Stimulated activated CD4-positive, alpha-beta T cell treated with anti-CD3 and anti-CD28 coated beads, Interleukin-2, amount 100 ng/mL, for 48 hours (primary cell): ENCODE data around the gene DOP1B.
"Not testable (repeated sequence)": the region's sequence is repeated elsewhere in the genome, so short reads cannot be mapped to it uniquely, and the experiment has no call there.

Experiments used
- DNase-seq, 2 donors: peaks; one replicate each; pipeline ENCODE4 v3.0.0-alpha.2; 2020

DOP1B gene

GRCh38 chr21:36156815-36157670 lies at the start of gene DOP1B:
Gene DOP1B (plus strand): TSS chr21:36156824. CDS start chr21:36164734, 7,910 bp downstream.
- peak in 1 of 2 donors; percentile 36 for DNase-seq

GRCh38 chr21:36109868-36110267 lies 46.8 kb upstream of the DOP1B start:
- no peak for DNase-seq

GRCh38 chr21:36111238-36111637 lies 45.4 kb upstream of the DOP1B start:
- DNase-seq, result no peak

GRCh38 chr21:36113647-36114428 lies 42.8 kb upstream of the DOP1B start:
- DNase-seq, result no peak

GRCh38 chr21:36115138-36115730 lies 41.4 kb upstream of the DOP1B start:
- no peak for DNase-seq

- no peak for DNase-seq
These were observed 39.3 kb upstream of the DOP1B start for GRCh38 chr21:36117286-36117741.

GRCh38 chr21:36120304-36120888 lies 36.2 kb upstream of the DOP1B start:
- no peak for DNase-seq

GRCh38 chr21:36122977-36123376 lies 33.6 kb upstream of the DOP1B start:
- no peak for DNase-seq

- DNase-seq, result no peak
These were observed 32.2 kb upstream of the DOP1B start for GRCh38 chr21:36124395-36124794.

GRCh38 chr21:36125512-36126207 lies 31.0 kb upstream of the DOP1B start:
- peak in 1 of 2 donors; percentile 50 for DNase-seq

- no peak for DNase-seq
These were observed 30.4 kb upstream of the DOP1B start for GRCh38 chr21:36126208-36126565.

GRCh38 chr21:36126621-36127110 lies 30.0 kb upstream of the DOP1B start:
- DNase-seq, result no peak

GRCh38 chr21:36127250-36127904 lies 29.2 kb upstream of the DOP1B start:
- no peak for DNase-seq

GRCh38 chr21:36127977-36128376 lies 28.6 kb upstream of the DOP1B start:
- DNase-seq, result no peak

GRCh38 chr21:36129219-36129618 lies 27.4 kb upstream of the DOP1B start:
- DNase-seq, result no peak

- DNase-seq, result not testable (repeated sequence)
These were observed 26.2 kb upstream of the DOP1B start for GRCh38 chr21:36130414-36130762.

GRCh38 chr21:36130839-36131238 lies 25.8 kb upstream of the DOP1B start:
- not testable (repeated sequence) for DNase-seq

GRCh38 chr21:36132696-36133095 lies 23.9 kb upstream of the DOP1B start:
- DNase-seq, result no peak

GRCh38 chr21:36134803-36135390 lies 21.7 kb upstream of the DOP1B start, which contains the start of gene CBR3:
Gene CBR3 (plus strand): TSS chr21:36135079. CDS start chr21:36135193, 114 bp downstream.
- peak; percentile 44 to 50 for DNase-seq

- DNase-seq, result peak; percentile 35 to 45
These were observed 21.1 kb upstream of the DOP1B start for GRCh38 chr21:36135391-36136102.

GRCh38 chr21:36139791-36140190 lies 16.8 kb upstream of the DOP1B start:
- DNase-seq, result not testable (repeated sequence)
